Activated CD8-positive, alpha-beta T cell treated with anti-CD3 and anti-CD28 coated beads, Interleukin-2, amount 10 ng/mL, durations not matched to agents 7 days and 5 days (primary cell): Measurements from ENCODE around the gene IQCF6. TPM values are rescaled to one million over a fixed set of nuclear protein-coding genes. Genes with fewer than 3 reads are reported as not detected.
"Not testable (repeated sequence)": the region's sequence is repeated elsewhere in the genome, so short reads cannot be mapped to it uniquely, and the experiment has no call there.

Source experiments
- ATAC-seq: fragments of 150-1000 bp; cut with Tn5 transposase; one replicate; pipeline ENCODE4 v1.10.0; 2021; ENCODE audit warnings: moderate library complexity
- CTCF ChIA-PET: fragments of 350-600 bp; sonication (Branson Sonifier 250); formaldehyde crosslinking; loops from one replicate; lab custom pipeline; 2021; ENCODE audit warnings: antibody characterized with exemption; lab: Charles Lee
- POLR2A ChIA-PET: fragments of 350-600 bp; sonication (Branson Sonifier 250); formaldehyde crosslinking; loops from one replicate; lab custom pipeline; 2021; ENCODE audit warnings: antibody characterized with exemption; lab: Charles Lee
- DNase-seq: peaks from one replicate; pipeline ENCODE4 v3.0.0-alpha.2; 2020
- H3K27ac Mint-ChIP-seq: one replicate; pipeline ENCODE4 v1.8.0; 2021; ENCODE audit warnings: mild to moderate bottlenecking, mixed read lengths
- H3K27me3 Mint-ChIP-seq: one replicate; pipeline ENCODE4 v1.8.0; 2021; ENCODE audit warnings: low read depth, mixed read lengths
- H3K36me3 Mint-ChIP-seq: one replicate; pipeline ENCODE4 v1.8.0; 2021; ENCODE audit warnings: low read depth, mixed read lengths
- H3K4me1 Mint-ChIP-seq: one replicate; pipeline ENCODE4 v1.8.0; 2021; ENCODE audit warnings: low read depth, mixed read lengths
- H3K4me3 Mint-ChIP-seq: one replicate; pipeline ENCODE4 v1.8.0; 2021; ENCODE audit warnings: mild to moderate bottlenecking, mixed read lengths
- H3K9me3 Mint-ChIP-seq: one replicate; pipeline ENCODE4 v1.8.0; 2022; ENCODE audit warnings: mixed read lengths; ENCODE audit not compliant: insufficient read depth
- total RNA-seq, 2 experiments: library from RNA; stranded (reverse); gene quantifications; one replicate each; pipeline ENCODE4 v1.2.3, GENCODE V29; 2021

The IQCF6 gene
- total RNA-seq, 2 experiments from 2014 or later = not detected

DNA sequence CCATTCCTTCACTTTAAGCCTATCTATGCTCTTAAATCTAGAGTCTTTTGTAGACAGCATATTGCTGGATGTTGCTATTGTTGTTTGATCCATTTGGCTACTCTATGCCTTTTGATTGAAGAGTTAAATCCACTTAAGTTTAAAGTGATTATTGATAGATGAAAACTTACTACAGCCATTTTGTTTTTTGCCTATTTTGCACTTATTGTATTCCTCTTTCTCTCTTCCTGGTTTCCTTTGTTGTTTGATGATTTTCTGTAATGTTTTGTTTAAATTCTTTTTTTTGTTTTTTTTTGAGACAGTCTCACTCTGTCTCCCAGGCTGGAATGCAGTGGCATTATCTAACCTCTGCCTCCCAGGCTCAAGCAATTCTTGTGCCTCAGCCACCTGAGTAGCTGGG is 19.8 kb downstream of the IQCF6 start:
- Mint-ChIP-seq H3K4me3 (no peak overlapping the region), H3K36me3 (peaks cover 2% of the 10 kb centered on the region), H3K9me3 (peaks cover 29% of the 10 kb centered on the region), H3K27me3 (peaks cover 19% of the 10 kb centered on the region), H3K27ac (no peak overlapping the region), H3K4me1 (no peaks in the 10 kb centered on the region)
- DNase-seq = no peak
- no peak for ATAC-seq
- POLR2A ChIA-PET = no interaction called here
- CTCF ChIA-PET = no interaction called here

DNA sequence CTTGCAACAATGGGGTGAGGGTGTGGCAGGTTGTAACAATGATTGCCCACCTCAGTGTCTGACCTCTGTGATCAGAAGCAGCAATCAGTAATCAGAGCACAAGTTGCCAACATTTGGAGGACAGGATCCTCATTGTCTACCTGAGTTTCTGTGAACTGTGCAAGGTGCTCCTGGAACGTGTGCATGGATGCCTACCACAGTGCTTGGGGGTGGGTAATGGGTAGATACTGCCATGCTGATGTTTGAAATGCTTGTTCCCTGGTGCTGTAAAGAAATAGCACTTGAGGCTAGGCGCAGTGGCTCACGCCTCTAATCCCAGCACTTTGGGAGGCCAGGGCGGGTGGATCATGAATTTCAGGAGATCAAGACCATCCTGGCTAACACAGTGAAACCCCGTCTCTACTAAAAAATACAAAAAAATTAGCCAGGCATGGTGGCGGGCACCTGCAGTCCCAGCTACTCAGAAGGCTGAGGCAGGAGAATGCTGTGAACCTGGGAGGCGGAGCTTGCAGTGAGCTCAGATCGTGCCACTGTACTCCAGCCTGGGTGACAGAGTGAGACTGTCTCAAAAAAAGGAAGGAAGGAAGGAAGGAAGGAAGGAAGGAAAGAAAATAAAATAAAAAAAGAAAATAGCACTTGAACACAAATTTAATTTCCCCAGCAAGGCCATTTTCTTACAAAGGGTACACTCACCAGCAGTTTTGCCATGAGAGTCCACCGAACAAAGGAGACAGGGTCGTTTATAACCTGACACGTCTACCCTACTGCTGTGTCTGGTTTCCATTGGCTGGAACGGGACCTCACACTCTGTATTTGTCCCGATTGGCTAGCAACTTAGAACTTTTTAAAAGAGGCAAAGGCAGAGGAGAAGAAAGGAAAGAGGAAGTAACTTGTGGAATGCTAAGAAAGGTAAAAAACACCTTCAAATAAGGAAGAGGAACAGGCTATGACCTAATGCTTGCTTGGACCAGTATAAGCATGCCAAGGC is 25.0 kb downstream of the IQCF6 start:
- DNase-seq, ATAC-seq, CTCF ChIA-PET, H3K27ac Mint-ChIP-seq, H3K36me3 Mint-ChIP-seq, H3K4me3 Mint-ChIP-seq, POLR2A ChIA-PET: not testable (repeated sequence)
- Mint-ChIP-seq H3K9me3 (peaks cover 18% of the 10 kb centered on the region), H3K4me1 (peaks cover 15% of the 10 kb centered on the region), H3K27me3 (peaks cover 22% of the 10 kb centered on the region)

DNA sequence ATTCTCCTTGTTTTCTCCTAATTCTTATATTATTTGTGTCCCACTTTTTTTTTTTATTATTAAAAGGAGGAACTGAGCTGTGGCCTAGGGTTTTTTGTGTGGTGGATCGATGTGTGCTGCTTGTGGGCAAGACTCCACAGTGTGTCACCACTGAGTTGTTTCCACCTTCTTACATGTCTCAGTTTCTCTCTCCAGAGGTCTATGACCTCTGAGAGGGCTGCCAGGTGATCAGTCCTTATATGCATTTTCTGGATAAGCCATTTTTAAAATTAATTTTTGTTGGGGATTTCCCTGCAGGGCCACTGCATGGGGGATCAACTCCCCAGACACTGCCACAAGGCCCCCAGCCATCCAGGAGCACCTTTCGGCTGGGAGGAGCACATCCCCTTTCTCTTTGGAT is 27.8 kb downstream of the IQCF6 start:
- Mint-ChIP-seq H3K27me3 (peaks cover 16% of the 10 kb centered on the region), H3K36me3 (peaks cover 3% of the 10 kb centered on the region), H3K4me3 (no peak overlapping the region), H3K27ac (no peak overlapping the region), H3K9me3 (peaks cover 14% of the 10 kb centered on the region), H3K4me1 (peaks cover 15% of the 10 kb centered on the region)
- DNase-seq = no peak
- ATAC-seq = no peak
- ChIA-PET CTCF (interaction anchor here (1.4 to 1.5 kb wide), 2 partner anchors 32 to 48 kb away, joined by 5 to 6 read pairs; no protein-coding TSS in a partner anchor), POLR2A (interaction anchor here (0.6 kb wide), 1 partner anchor 526 kb away, joined by 3 read pairs; no protein-coding TSS in a partner anchor)

DNA sequence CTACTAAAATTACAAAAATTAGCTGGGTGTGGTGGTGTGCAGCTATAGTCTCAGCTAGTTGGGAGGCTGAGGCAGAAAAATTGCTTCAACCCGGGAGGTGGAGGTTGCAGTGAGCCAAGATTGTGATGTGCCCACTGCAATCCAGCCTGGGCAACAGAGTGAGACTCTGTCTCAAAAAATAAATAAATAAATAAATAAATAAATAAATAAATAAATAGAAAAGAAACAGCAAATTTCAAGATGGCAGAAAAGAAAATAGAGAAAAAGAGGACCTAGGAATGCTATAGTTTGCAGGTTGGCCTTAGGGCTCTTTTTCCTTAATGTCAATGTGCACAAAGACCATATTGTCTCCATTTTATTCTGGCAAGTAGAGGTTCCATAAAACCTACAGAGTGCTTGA is 28.2 kb downstream of the IQCF6 start:
- Mint-ChIP-seq H3K36me3 (peaks cover 4% of the 10 kb centered on the region), H3K4me1 (peaks cover 15% of the 10 kb centered on the region), H3K4me3 (no peak overlapping the region), H3K27ac (no peak overlapping the region), H3K27me3 (peaks cover 12% of the 10 kb centered on the region), H3K9me3 (peaks cover 14% of the 10 kb centered on the region)
- CTCF ChIA-PET = interaction anchor here (0.7 to 1.4 kb wide), 2 partner anchors 49 to 361 kb away, joined by 3 to 6 read pairs; no protein-coding TSS in a partner anchor
- POLR2A ChIA-PET = interaction anchor here (0.6 kb wide), 1 partner anchor 527 kb away, joined by 3 read pairs; no protein-coding TSS in a partner anchor
- ATAC-seq (no peak), DNase-seq (no peak)

DNA sequence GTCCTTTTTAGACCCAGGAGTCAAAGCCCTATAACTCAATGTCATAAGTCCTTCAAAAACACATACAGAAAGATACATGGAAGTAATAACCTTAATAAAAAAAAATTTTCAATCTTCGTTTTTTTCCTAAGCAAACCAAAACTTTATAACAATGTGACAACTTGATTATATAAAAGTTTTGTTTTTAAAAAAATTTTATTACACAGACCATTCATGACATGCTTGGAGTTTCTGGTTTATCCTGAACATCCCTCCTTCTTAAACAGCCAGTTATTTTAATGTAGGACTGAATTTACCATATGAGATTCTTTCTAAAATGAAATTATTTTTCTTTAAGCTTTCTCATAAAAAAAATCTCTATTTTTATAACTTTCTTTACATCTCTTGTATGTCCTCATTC is 30.7 kb downstream of the IQCF6 start:
- CTCF ChIA-PET = no interaction called here
- H3K4me3 Mint-ChIP-seq = no peak overlapping the region
- POLR2A ChIA-PET = no interaction called here
- no peak for ATAC-seq
- H3K4me1 Mint-ChIP-seq = peaks cover 18% of the 10 kb centered on the region
- peaks cover 3% of the 10 kb centered on the region for H3K27me3 Mint-ChIP-seq
- no peak overlapping the region for H3K27ac Mint-ChIP-seq
- no peak for DNase-seq
- H3K9me3 Mint-ChIP-seq = peaks cover 8% of the 10 kb centered on the region
- peaks cover 4% of the 10 kb centered on the region for H3K36me3 Mint-ChIP-seq

DNA sequence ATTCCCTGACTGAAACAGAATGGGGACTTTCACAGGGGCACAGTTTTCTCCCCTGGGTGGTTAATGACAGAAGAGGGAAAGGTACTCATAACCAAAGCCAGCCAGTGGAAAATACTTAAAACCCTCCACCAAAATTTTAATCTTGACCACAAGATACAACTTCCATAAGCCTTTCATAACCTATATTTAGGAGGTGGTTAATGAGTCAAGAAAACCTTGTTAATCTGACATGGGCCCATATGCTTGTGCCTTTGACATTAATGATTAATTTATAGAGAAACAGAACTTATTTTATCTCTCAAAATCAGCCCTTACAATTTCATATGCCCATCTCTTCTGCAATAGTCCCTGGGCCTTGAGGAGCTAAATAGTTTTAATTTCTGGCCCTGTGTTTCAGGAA is 31.2 kb downstream of the IQCF6 start:
- CTCF ChIA-PET = no interaction called here
- H3K9me3 Mint-ChIP-seq = peaks cover 8% of the 10 kb centered on the region
- H3K36me3 Mint-ChIP-seq = peaks cover 4% of the 10 kb centered on the region
- H3K27me3 Mint-ChIP-seq = peaks cover under 1% of the 10 kb centered on the region
- H3K27ac Mint-ChIP-seq = no peak overlapping the region
- ATAC-seq = no peak
- no peak overlapping the region for H3K4me3 Mint-ChIP-seq
- no peak for DNase-seq
- POLR2A ChIA-PET = no interaction called here
- H3K4me1 Mint-ChIP-seq = peaks cover 23% of the 10 kb centered on the region

DNA sequence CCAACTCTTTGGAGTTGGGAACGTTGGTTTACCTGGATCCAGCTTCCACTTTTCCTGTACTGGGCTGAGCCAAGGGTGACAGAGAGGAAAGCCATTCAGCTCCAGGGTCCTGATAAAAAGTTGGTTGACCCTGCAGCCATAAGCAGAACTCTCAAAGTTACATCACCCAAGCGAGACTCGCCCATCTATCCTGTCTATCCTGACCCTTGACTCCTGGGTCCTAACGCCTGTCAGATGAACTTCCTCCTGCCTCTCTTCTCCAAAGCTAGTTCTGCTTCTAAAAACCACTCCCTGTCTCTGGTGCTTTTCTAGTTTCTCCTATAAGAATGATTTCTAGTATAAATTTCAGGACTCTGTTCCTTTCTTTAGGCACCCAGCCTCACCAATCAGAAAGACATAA is 36.1 kb downstream of the IQCF6 start:
- H3K27ac Mint-ChIP-seq, H3K4me3 Mint-ChIP-seq, POLR2A ChIA-PET, H3K9me3 Mint-ChIP-seq, DNase-seq, ATAC-seq, H3K36me3 Mint-ChIP-seq: not testable (repeated sequence)
- peaks cover 10% of the 10 kb centered on the region for H3K27me3 Mint-ChIP-seq
- CTCF ChIA-PET = interaction anchor here (1.2 kb wide), 1 partner anchor 8 kb away, joined by 3 read pairs; no protein-coding TSS in a partner anchor
- H3K4me1 Mint-ChIP-seq = peaks cover 11% of the 10 kb centered on the region

DNA sequence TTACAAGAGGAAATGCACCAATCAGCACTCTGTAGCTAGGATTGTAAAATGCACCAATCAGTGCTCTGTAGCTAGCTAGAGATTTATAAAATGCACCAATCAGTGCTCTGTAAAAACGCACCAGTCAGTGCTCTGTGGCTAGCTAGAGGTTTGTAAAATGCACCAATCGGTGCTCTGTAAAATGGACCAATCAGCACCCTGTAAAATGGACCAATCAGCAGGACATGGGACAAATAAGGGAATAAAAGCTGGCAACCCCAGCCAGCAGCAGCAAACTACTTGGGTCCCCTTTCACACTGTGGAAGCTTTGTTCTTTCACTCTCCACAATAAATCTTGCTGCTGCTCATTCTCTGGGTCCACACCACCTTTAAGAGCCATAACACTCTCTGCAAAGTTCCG is 36.7 kb downstream of the IQCF6 start:
- CTCF ChIA-PET = interaction anchor here (1.5 kb wide), 1 partner anchor 23 kb away, joined by 6 read pairs; no protein-coding TSS in a partner anchor
- H3K4me1 Mint-ChIP-seq = peaks cover 11% of the 10 kb centered on the region
- not testable (repeated sequence) for ATAC-seq

DNA sequence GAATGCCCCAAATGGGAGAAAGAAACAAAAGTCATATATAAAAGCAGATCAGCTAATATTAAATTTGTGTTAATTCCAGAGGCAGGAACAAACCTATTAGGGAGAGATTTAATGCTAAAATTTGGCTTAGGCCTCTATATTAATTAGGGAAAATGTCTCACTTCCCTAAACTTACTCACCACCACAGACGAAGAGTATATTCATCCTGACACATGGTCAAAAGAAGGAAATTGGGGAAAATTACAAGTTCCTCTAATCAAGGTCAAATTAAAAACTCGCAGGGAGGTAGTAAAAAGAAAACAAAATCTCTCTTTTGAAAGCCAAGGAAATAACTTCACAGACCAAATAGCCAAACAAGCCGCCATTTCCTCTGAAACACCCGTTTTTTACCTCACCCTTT is 39.9 kb downstream of the IQCF6 start:
- CTCF ChIA-PET = no interaction called here
- H3K27me3 Mint-ChIP-seq = peaks cover 13% of the 10 kb centered on the region
- peaks cover 1% of the 10 kb centered on the region for H3K36me3 Mint-ChIP-seq
- peaks cover 29% of the 10 kb centered on the region for H3K4me1 Mint-ChIP-seq
- no peak overlapping the region for H3K4me3 Mint-ChIP-seq
- H3K27ac Mint-ChIP-seq = no peak overlapping the region
- POLR2A ChIA-PET = no interaction called here
- ATAC-seq = no peak
- no peak for DNase-seq
- no peaks in the 10 kb centered on the region for H3K9me3 Mint-ChIP-seq

More for the DNA sequence above, 36.7 kb downstream of the IQCF6 start:
- H3K36me3 Mint-ChIP-seq, H3K4me3 Mint-ChIP-seq, H3K27ac Mint-ChIP-seq, POLR2A ChIA-PET, DNase-seq, H3K9me3 Mint-ChIP-seq: not testable (repeated sequence)
- peaks cover 13% of the 10 kb centered on the region for H3K27me3 Mint-ChIP-seq

DNA sequence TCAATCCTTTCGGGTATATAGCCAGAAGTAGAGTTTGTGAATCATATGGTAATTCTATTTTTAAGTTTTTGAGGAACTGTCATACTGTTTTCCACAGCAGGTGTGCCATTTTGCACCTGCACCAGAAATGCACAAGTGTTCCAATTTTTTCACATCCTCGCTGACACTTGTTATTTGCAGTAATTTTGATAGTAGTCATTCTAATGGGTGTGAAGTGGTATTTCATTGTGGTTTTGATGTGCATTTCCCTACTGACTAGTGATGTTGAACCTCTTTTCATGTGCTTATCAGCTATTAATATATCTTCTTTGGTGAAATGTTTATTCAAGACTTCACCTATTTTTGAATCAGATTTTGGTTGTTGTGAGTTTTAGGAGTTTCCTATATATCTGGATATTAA is 43.1 kb downstream of the IQCF6 start:
- ATAC-seq = no peak
- DNase-seq = no peak
- H3K4me3 Mint-ChIP-seq = no peak overlapping the region
- H3K36me3 Mint-ChIP-seq = peaks cover 4% of the 10 kb centered on the region
- POLR2A ChIA-PET = no interaction called here
- H3K27me3 Mint-ChIP-seq = peaks cover 13% of the 10 kb centered on the region
- no peak overlapping the region for H3K27ac Mint-ChIP-seq
- no peaks in the 10 kb centered on the region for H3K9me3 Mint-ChIP-seq
- H3K4me1 Mint-ChIP-seq = peaks cover 26% of the 10 kb centered on the region
- CTCF ChIA-PET = interaction anchor here (0.7 to 2.4 kb wide), 4 partner anchors 17 to 64 kb away, joined by 3 to 11 read pairs (median 4); no protein-coding TSS in a partner anchor

DNA sequence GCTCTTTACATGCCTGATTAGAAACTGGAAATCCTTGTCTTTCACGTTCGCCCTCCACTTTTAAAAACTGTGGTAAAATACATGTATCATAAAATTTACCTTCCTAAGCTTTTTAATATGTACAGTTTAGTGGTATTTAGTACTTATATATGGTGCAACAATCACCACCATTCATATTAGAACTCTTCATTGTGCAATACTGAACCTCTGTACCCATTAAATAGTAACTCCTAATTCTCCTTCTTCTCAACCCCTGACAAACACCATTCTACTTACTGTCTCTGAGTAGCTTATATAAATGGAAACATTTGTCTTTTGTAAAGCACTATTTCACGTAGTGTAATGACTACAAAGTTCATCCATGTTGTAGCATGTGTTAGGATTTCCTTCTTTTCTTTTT is 44.0 kb downstream of the IQCF6 start:
- DNase-seq (no peak), ATAC-seq (no peak)
- ChIA-PET CTCF (interaction anchor here (0.7 to 2.6 kb wide), 8 partner anchors 8 to 67 kb away, joined by 3 to 20 read pairs (median 5); no protein-coding TSS in a partner anchor), POLR2A (no interaction called here)
- Mint-ChIP-seq H3K9me3 (no peaks in the 10 kb centered on the region), H3K4me3 (peak overlapping the region; percentile 17), H3K4me1 (peaks cover 30% of the 10 kb centered on the region), H3K27ac (peak overlapping the region; percentile 67), H3K36me3 (peaks cover 3% of the 10 kb centered on the region), H3K27me3 (peaks cover 10% of the 10 kb centered on the region)

DNA sequence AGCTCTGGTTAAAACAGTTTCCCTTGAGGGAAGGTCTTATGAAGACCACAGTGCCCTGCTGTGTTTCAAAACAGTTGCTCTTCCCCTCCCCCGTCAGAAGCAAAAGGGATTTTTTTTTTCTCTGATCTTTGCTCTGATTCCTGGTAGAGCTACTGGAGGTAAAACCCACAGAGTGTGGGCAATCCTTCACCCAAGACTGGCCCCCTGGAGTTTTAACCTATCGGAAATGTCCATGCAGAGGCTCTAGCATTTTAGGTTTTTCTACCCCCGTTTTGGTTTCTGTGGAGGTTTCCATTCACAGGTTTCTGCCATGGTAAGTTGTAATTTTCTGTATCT is 44.5 kb downstream of the IQCF6 start:
- Mint-ChIP-seq H3K36me3 (peaks cover 2% of the 10 kb centered on the region), H3K9me3 (no peaks in the 10 kb centered on the region), H3K4me1 (peaks cover 33% of the 10 kb centered on the region), H3K27ac (peak overlapping the region; percentile 67), H3K4me3 (peak overlapping the region; percentile 17), H3K27me3 (peaks cover 9% of the 10 kb centered on the region)
- POLR2A ChIA-PET = no interaction called here
- DNase-seq = peak; percentile 70
- ATAC-seq = peak; percentile 94
- CTCF ChIA-PET = interaction anchor here (0.7 to 2.6 kb wide), 8 partner anchors 9 to 68 kb away, joined by 3 to 20 read pairs (median 5); no protein-coding TSS in a partner anchor
